ENCODE results near the gene B3GLCT.

Gene B3GLCT

GRCh38 chr13:31224963-31225559 lies 25.3 kb downstream of the B3GLCT start:
- peak; percentile 43 for DNase-seq

DNA sequence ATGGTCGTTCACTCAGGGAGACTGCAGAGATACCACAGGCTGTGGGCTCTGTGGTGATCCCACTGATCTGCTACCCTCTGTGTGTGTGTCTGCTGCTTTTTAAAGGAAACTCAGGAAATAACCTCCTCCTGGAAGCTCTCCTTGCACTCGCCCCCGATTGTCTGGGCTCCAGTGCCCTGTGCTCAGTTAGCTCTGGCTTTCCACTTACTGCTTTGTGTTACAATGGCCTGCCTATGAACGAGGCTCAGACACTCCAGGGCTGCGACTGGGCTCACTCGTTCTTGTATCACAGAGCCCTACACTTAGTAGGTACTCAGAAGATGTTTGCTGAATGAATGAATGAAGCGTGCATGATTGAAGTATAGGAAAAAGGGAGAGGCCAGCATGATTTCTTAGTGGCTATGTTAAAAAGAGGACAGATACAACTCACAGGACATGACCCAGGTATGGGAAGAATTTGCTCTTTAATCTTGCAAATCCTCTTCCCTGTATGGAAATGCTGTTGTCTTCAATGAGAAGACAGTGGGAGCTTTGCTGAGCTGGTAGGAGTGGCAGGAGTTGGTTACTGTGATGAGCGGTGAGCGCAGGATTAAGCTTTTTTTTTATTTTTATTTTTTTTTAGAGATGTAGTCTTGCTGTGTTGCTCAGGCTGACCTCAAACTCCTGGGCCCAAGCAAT lies 26.4 kb downstream of the B3GLCT start:
- DNase-seq: no peak

DNA sequence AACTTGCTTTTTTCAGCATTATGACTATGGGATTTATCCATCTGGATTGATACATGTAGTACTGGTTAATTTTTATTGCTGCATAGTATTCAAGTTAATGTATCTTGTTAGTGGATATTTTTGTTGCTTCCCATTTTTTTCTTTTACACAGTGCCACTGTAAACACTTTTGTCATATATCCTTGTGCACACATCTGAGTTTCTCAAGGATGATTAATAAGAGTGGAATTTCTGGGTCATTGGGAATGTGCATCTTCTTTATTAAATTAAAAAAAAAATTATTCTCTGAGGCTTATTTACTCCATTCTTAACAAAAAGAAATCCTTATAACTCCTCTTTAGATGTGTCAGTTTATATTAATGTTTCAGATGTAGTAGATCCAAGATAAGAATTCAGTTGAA lies 27.3 kb downstream of the B3GLCT start:
- DNase-seq: no peak

- no peak for DNase-seq
Measured at GRCh38 chr13:31227870-31228269, 28.1 kb downstream of the B3GLCT start.

DNA sequence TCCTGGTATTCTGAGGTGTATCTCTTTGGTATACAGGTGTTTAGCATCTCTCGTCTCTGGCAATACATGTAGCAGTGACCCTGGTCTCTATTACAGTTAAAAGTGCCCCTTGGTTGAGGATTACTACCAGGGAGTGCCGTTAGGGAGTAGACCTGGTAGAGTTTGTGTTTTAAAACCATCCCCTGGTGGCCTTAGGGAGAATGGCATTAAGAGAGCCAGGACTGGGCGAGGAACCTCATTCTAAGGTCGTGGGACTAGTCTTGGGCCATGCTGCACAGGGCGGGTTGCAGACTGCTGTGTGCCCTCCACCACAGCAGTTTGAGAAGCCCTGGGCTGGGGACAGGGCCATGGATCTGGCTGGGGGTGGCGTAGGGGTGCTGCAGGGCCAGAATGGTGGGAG lies 35.0 kb downstream of the B3GLCT start:
- DNase-seq: no peak

DNA sequence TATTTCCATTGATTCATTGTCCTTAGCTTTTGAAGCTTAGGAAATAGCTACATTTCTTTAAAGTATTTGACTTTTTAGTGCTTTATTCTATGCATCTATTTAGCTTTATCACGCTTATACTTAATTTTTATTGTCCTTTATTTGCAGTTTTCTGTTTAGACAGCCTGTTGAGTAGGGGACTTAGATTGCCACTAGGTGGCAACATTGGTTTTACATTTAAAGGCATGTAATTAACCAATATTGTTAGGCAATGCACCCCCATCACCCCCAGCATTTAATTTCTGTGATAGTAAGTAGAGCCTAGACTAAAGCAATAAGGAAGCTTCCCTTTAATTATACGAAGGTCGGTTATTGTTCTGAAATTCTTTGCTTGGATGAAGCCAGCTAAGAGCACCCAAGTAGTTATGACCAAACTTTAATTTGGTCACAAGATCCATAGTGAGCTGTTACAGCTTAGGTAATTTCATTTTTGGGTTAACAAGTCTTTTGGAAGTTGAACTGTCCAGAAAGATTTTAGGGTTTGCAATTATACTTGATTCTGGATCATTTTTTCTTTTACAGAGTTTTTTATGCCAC lies 36.5 kb downstream of the B3GLCT start:
- peak; percentile 34 for DNase-seq

DNA sequence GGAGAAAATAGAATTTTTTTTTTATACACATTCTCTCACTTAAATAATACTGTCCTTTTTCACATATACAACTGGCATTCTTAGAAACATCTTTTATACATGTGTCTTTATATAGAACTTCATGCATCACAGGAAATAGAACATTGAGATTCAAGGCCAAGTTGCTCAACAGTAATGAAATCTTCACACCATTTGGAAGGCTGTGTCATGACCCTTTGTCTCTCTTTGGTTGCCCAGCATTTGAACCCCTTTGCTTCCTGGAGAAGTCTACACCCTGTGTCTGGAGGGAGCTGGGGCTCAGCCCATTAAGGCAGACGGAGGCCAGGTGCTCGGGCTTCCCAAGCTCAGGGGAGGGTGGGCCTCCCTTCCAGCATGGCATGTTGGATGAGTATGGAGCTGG lies 41.1 kb downstream of the B3GLCT start:
- no peak for DNase-seq

- no peak for DNase-seq
Measured at GRCh38 chr13:31242367-31242766, 42.6 kb downstream of the B3GLCT start.

DNA sequence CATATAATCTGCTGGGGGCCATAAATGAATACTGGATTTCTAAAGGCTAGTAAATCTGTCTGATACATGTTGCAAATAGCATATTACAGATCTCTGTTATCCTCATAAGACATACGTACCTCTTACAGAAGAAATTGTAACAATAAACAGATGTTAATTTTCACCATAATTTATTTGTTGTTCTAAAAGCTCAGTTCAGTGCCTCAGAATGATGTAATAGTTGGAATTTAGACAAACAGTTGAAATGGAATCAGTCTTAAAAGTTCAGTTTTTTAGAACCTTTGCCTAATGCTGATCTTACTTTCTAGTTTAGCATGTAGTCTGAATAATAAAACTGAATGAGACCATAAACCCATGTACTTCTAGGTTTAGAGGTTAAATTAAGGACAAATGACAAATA lies 43.1 kb downstream of the B3GLCT start:
- DNase-seq: no peak

GRCh38 chr13:31245598-31246373 lies 46.0 kb downstream of the B3GLCT start:
- DNase-seq: no peak

DNA sequence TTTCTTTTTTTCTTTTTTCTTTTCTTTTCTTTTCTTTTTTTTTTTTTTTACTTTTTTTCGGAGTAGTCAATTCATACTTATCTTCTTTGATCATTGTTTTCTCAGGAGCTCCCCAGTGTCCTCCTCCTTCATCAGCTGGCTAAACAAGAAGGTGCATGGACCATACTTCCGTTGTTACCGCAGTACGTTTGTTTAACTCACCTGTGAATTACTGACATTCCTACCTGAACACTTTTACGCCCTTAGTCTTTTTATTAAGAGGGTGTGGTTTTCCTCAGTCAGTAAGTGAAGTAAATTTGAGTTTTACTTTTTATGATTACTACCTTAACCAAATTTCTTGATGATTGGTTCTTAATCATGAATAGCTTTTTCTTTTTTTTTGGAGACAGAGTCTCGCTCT lies 47.1 kb downstream of the B3GLCT start:
- no peak for DNase-seq

GRCh38 chr13:31248361-31248760 lies 48.6 kb downstream of the B3GLCT start:
- DNase-seq: no peak

GRCh38 chr13:31248965-31249539 lies 49.3 kb downstream of the B3GLCT start:
- no peak for DNase-seq

GRCh38 chr13:31250435-31250834 lies 50.7 kb downstream of the B3GLCT start:
- DNase-seq: no peak

GRCh38 chr13:31261241-31261640 lies 61.5 kb downstream of the B3GLCT start:
- DNase-seq: no peak

DNA sequence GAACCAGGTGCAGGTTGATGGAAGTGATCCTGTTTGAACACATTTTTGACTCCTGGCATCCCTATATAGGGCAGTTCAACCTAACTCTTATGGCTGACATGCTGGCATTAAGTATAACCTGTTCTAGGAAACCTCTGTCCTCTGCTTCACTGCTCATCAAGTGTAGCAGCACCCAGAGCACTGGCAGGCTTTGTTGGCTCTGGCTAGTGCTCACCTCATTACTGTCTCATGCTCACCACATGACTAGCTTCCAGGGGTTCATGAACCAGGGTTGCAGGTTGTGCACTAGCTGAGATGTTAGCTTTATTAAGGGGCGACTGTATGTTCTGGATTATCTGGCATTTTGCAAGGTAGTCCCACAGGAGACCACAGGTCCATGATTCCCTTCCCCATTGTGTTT lies 63.6 kb downstream of the B3GLCT start:
- DNase-seq: no peak

- DNase-seq: no peak
Measured at GRCh38 chr13:31264151-31264550, 64.4 kb downstream of the B3GLCT start.

DNA sequence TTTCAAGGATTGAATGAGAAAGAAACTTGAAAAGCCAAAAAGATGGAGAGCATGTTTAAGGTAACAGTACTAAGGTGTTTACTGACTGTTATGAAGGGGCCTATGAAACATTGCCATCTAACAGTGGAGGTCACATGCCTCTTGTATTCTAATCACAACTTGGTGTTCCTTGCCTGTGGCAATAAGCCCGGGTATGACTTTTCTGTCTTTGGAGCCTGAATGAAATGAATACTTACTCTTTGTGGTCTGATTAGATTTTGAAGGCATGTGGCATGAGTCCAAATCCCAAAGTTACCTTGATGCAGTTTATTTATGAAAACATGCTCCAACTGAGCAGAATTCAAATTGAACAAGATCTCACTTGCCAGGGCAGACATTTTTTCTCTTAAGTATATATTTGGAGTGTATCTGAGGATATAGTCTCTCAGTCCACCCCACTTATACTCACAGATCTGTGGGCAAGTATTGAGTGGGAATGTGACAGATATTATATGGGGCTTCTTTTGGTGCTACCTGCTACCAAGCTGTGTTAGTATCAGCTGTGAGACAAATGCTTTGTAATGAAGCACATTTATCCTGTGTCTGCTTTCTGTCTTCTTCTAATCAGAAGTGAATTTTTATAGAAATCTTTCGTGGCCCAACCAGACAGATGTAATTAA lies 67.5 kb downstream of the B3GLCT start:
- no peak for DNase-seq

GRCh38 chr13:31274390-31274789 lies 74.6 kb downstream of the B3GLCT start:
- DNase-seq: no peak

DNA sequence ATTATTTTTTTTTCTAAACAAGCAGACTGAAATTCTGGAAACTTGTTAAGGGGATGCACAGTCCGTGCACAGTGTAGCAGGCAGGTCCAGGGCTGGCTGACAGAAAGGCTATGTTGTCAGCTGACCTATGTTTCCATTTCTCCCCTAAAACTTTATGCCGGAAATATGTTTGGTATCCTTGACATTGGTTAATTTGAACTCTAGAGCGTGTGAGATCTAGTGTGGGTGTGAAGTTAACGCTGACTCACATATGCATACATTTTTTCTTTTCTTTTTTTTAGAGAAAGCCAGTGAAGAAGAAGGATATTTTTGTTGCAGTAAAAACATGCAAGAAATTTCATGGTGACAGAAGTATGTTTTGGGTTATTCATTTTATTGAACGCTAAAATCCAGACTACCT lies 76.6 kb downstream of the B3GLCT start:
- DNase-seq: no peak

DNA sequence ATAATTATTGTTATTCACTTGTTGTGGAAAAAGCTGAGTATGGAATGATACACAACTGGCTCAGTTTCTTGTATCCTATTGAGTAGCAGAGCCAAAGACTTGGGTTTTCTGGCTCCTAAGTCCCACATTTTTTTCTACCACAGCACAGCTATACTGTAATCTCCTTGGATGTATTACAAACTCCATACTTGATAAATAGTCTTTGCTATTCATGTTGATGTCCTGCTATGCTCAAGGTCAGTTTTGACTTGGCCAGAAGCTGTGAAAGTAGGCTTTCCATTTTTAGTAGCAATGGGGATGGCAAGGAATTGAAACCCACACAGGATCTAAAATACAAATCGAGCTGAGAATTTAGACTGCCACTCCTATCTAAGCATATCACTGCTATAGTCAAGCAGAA lies 79.1 kb downstream of the B3GLCT start:
- no peak for DNase-seq

DNA sequence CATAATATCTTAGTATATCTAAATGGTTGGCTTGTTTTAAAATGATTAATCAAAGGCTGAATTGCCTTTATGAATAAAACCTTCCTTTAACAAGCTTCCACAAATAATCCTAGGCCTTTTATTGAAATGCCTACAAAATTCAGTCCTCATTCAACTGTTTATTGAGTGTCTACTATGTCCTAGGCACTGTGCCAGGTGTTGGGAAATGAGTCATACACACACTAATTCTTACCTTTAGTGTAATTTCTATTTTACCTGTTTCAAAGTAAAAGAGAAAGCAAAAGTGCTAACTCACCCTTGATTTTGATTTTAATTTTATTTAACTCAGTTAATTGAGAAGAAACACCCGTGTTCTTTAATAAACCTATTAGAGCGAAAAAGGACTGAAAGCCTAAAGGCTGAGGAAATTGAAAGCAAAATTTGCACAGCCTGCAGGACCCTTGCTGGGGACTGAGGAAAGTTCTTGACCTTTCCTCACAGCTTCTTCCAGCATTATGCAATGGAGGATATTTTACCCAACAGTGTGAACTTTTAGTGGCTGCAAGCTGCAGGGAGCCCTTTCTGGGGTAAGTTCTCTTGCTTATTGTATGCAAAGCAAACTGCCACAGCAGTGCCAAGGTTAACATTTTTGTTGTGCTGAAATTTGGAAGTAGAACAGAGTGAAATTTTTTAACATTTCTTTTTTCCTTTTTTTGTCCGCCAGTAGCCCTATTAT lies 83.1 kb downstream of the B3GLCT start:
- DNase-seq: no peak
